Measurements from ENCODE around the gene SLC25A19. TPM values are rescaled to one million over a fixed set of nuclear protein-coding genes. Genes with fewer than 3 reads are reported as not detected.
"Not testable (repeated sequence)": the region's sequence is repeated elsewhere in the genome, so short reads cannot be mapped to it uniquely, and the experiment has no call there.

SLC25A19 gene
- total RNA-seq, 1 experiment from 2014 or later, result 14.7 TPM

GRCh38 chr17:75270966-75271232 lies 18.3 kb downstream of the SLC25A19 start, which contains the start of gene MIF4GD:
MIF4GD (minus strand) TSS chr17:75271231; CDS start chr17:75270195, 1,036 bp downstream.
- peak; percentile 67 for DNase-seq (ENCODE audit: low spot score)
- in situ Hi-C loops (cut with HindIII; ENCODE audit: low sequenced_read_pairs), result no loop called here

- in situ Hi-C loops (cut with HindIII; ENCODE audit: low sequenced_read_pairs), result no loop called here
- peak; percentile 63 for DNase-seq (ENCODE audit: low spot score)
These were observed 18.8 kb downstream of the SLC25A19 start for GRCh38 chr17:75270218-75270965.

- no peak for DNase-seq (ENCODE audit: low spot score)
- in situ Hi-C loops (cut with HindIII; ENCODE audit: low sequenced_read_pairs), result no loop called here
These were observed 19.4 kb downstream of the SLC25A19 start for GRCh38 chr17:75269844-75270217.

GRCh38 chr17:75267411-75268232 lies 21.6 kb downstream of the SLC25A19 start:
- in situ Hi-C loops (cut with HindIII; ENCODE audit: low sequenced_read_pairs), result no loop called here

GRCh38 chr17:75267153-75267410 lies 22.2 kb downstream of the SLC25A19 start:
- peak; percentile 14 for DNase-seq (ENCODE audit: low spot score)
- in situ Hi-C loops (cut with HindIII; ENCODE audit: low sequenced_read_pairs), result no loop called here

More at GRCh38 chr17:75267411-75268232, 21.6 kb downstream of the SLC25A19 start:
- DNase-seq (ENCODE audit: low spot score), result peak; percentile 20

GRCh38 chr17:75266316-75267152 lies 22.7 kb downstream of the SLC25A19 start:
- in situ Hi-C loops (cut with HindIII; ENCODE audit: low sequenced_read_pairs), result no loop called here
- DNase-seq (ENCODE audit: low spot score), result no peak

- in situ Hi-C loops (cut with HindIII; ENCODE audit: low sequenced_read_pairs), result no loop called here
- DNase-seq (ENCODE audit: low spot score), result no peak
These were observed 23.5 kb downstream of the SLC25A19 start for GRCh38 chr17:75265614-75266315.

GRCh38 chr17:75263055-75263454 lies 26.2 kb downstream of the SLC25A19 start:
- no peak for DNase-seq (ENCODE audit: low spot score)
- in situ Hi-C loops (cut with HindIII; ENCODE audit: low sequenced_read_pairs), result no loop called here

- in situ Hi-C loops (cut with HindIII; ENCODE audit: low sequenced_read_pairs), result no loop called here
- no peak for DNase-seq (ENCODE audit: low spot score)
These were observed 27.1 kb downstream of the SLC25A19 start for GRCh38 chr17:75262112-75262606.

GRCh38 chr17:75261336-75262111 lies 27.7 kb downstream of the SLC25A19 start, which contains the start of the genes GGA3 and MRPS7:
GGA3 (minus strand) TSS chr17:75261606; CDS start chr17:75261587, 19 bp downstream.
MRPS7 (plus strand) TSS chr17:75261879; CDS start chr17:75261901, 22 bp downstream.
- in situ Hi-C loops (cut with HindIII; ENCODE audit: low sequenced_read_pairs), result no loop called here
- DNase-seq (ENCODE audit: low spot score), result peak; percentile 95

- no peak for DNase-seq (ENCODE audit: low spot score)
- in situ Hi-C loops (cut with HindIII; ENCODE audit: low sequenced_read_pairs), result no loop called here
These were observed 28.4 kb downstream of the SLC25A19 start for GRCh38 chr17:75260641-75261335.

GRCh38 chr17:75257228-75257627 lies 32.0 kb downstream of the SLC25A19 start:
- DNase-seq (ENCODE audit: low spot score); in situ Hi-C loops (cut with HindIII; ENCODE audit: low sequenced_read_pairs): not testable (repeated sequence)

- in situ Hi-C loops (cut with HindIII; ENCODE audit: low sequenced_read_pairs); DNase-seq (ENCODE audit: low spot score): not testable (repeated sequence)
These were observed 33.1 kb downstream of the SLC25A19 start for GRCh38 chr17:75255954-75256698.

- DNase-seq (ENCODE audit: low spot score), result no peak
- in situ Hi-C loops (cut with HindIII; ENCODE audit: low sequenced_read_pairs), result no loop called here
These were observed 37.0 kb downstream of the SLC25A19 start for GRCh38 chr17:75252039-75252816.

GRCh38 chr17:75250009-75250471 lies 39.2 kb downstream of the SLC25A19 start:
- in situ Hi-C loops (cut with HindIII; ENCODE audit: low sequenced_read_pairs), result no loop called here
- DNase-seq (ENCODE audit: low spot score), result no peak

GRCh38 chr17:75249564-75249963 lies 39.7 kb downstream of the SLC25A19 start:
- DNase-seq (ENCODE audit: low spot score), result no peak
- in situ Hi-C loops (cut with HindIII; ENCODE audit: low sequenced_read_pairs), result no loop called here
